Trophoblast cell (in vitro differentiated cells and primary cell): Measurements from ENCODE around the gene STK16.

Experiments used
- DNase-seq, 2 donors: peaks; one replicate each; pipeline ENCODE4 v3.0.0-alpha.2; 2016
- H2AFZ ChIP-seq: 2 replicates; pipeline ENCODE4 v1.6.1; 2013; ENCODE audit warnings: low read length, moderate library complexity, mild to moderate bottlenecking; ENCODE audit not compliant: insufficient read depth, poor library complexity
- H2AK5ac ChIP-seq: 2 replicates; pipeline ENCODE4 v1.6.1; 2013; ENCODE audit warnings: mild to moderate bottlenecking, low read length
- H2BK120ac ChIP-seq: 2 replicates; pipeline ENCODE4 v1.6.1; 2013; ENCODE audit warnings: low read length, mild to moderate bottlenecking, moderate library complexity; ENCODE audit not compliant: insufficient read depth, poor library complexity
- H2BK12ac ChIP-seq: 2 replicates; pipeline ENCODE4 v1.6.1; 2013; ENCODE audit warnings: mild to moderate bottlenecking, low read length, moderate library complexity
- H2BK5ac ChIP-seq: 2 replicates; pipeline ENCODE4 v1.6.1; 2013; ENCODE audit warnings: low read length, low read depth, moderate library complexity, mild to moderate bottlenecking; ENCODE audit not compliant: poor library complexity
- H3K14ac ChIP-seq: 2 replicates; pipeline ENCODE4 v1.6.1; 2013; ENCODE audit warnings: mild to moderate bottlenecking, low read length
- H3K18ac ChIP-seq: 2 replicates; pipeline ENCODE4 v1.6.1; 2013; ENCODE audit warnings: mild to moderate bottlenecking, low read length
- H3K23ac ChIP-seq: 2 replicates; pipeline ENCODE4 v1.6.1; 2013; ENCODE audit warnings: low read length
- H3K27ac ChIP-seq: 2 replicates; pipeline ENCODE4 v1.5.1; 2013; ENCODE audit warnings: low read depth, mild to moderate bottlenecking, inconsistent platforms, low read length, moderate library complexity
- H3K27me3 ChIP-seq: 2 replicates; pipeline ENCODE4 v1.6.1; 2013; ENCODE audit warnings: inconsistent platforms, mild to moderate bottlenecking, low read length, moderate library complexity; ENCODE audit not compliant: insufficient read depth
- H3K36me3 ChIP-seq, 2 experiments: 1 replicate in 1 of 2; 2 replicates in 1 of 2; pipeline ENCODE4 v1.6.1; 2013; ENCODE audit warnings: low read length in 2 of 2, mild to moderate bottlenecking in 2 of 2, moderate library complexity in 1 of 2; ENCODE audit not compliant: insufficient read depth in 2 of 2, control insufficient read depth in 1 of 2
- H3K4ac ChIP-seq: 2 replicates; pipeline ENCODE4 v1.6.1; 2013; ENCODE audit warnings: low read depth, mild to moderate bottlenecking, low read length, moderate library complexity
- H3K4me1 ChIP-seq, 2 experiments: 1 replicate in 1 of 2; 2 replicates in 1 of 2; pipeline ENCODE4 v1.6.1; 2013; ENCODE audit warnings: low read length in 2 of 2, mild to moderate bottlenecking in 2 of 2, moderate library complexity in 1 of 2; ENCODE audit not compliant: insufficient read depth in 2 of 2, control insufficient read depth in 1 of 2
- H3K4me2 ChIP-seq: 2 replicates; pipeline ENCODE4 v1.6.1; 2013; ENCODE audit warnings: inconsistent platforms, mild to moderate bottlenecking, low read length, moderate library complexity
- H3K4me3 ChIP-seq: 2 replicates; pipeline ENCODE4 v1.5.1; 2013; ENCODE audit warnings: mild to moderate bottlenecking, low read depth, low read length, inconsistent platforms
- H3K79me1 ChIP-seq: one replicate; pipeline ENCODE4 v1.6.1; 2013; ENCODE audit warnings: low read length
- H3K79me2 ChIP-seq: 2 replicates; pipeline ENCODE4 v1.6.1; 2013; ENCODE audit warnings: low read length, mild to moderate bottlenecking; ENCODE audit not compliant: control insufficient read depth, insufficient read depth, poor library complexity
- H3K9ac ChIP-seq: 2 replicates; pipeline ENCODE4 v1.6.1; 2013; ENCODE audit warnings: mild to moderate bottlenecking, low read length
- H3K9me3 ChIP-seq: 2 replicates; pipeline ENCODE4 v1.6.1; 2013; ENCODE audit warnings: low read depth, mild to moderate bottlenecking, control low read depth, inconsistent platforms, low read length; ENCODE audit not compliant: insufficient read depth
- H4K12ac ChIP-seq: 2 replicates; pipeline ENCODE4 v1.6.1; 2013; ENCODE audit warnings: low read depth, mild to moderate bottlenecking, low read length, moderate library complexity
- H4K8ac ChIP-seq: 2 replicates; pipeline ENCODE4 v1.6.1; 2013; ENCODE audit warnings: low read depth, mild to moderate bottlenecking, low read length, moderate library complexity
- H4K91ac ChIP-seq: one replicate; pipeline ENCODE4 v1.6.1; 2013; ENCODE audit warnings: low read depth, mild to moderate bottlenecking, low read length, moderate library complexity
- WGBS: extraction: QIAGEN DNeasy Blood & Tissue Kit; methylation state at CpG from one replicate; pipeline ENCODE4 v1.1.7; 2013; ENCODE audit warnings: missing lambda C conversion rate; ENCODE audit not compliant: insufficient read length, insufficient coverage; ENCODE audit errors: extremely low coverage; 5-methylcytosine and 5-hydroxymethylcytosine counted together

Gene STK16

DNA sequence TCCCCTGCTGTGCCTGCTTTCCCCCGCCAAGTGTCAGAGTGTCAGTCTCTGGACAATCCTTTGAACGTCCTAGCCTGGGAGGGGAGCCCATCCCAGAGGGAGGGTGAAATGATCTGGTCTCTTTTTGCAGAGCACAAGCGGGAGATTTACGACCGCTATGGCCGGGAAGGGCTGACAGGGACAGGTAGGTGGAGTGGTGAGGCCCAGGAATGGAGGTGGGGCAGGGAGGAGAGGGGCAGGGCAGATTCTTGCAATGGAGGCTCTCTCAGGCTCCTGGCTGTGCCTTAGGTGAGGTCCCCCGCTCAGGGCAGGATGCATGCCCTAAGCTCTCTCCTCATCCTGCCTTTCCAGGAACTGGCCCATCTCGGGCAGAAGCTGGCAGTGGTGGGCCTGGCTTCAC is 36.3 kb downstream of the STK16 start:
- no peak overlapping the region for H2AK5ac ChIP-seq
- no peaks in the 10 kb centered on the region for H3K9me3 ChIP-seq
- H3K9ac ChIP-seq = no peak overlapping the region
- H3K18ac ChIP-seq = no peak overlapping the region
- H2BK5ac ChIP-seq = no peak overlapping the region
- no peak overlapping the region for H3K4me3 ChIP-seq
- H4K12ac ChIP-seq = no peak overlapping the region
- H2BK120ac ChIP-seq = no peak overlapping the region
- peaks cover 17 to 23% of the 10 kb centered on the region in 2 experiments for H3K4me1 ChIP-seq
- H3K23ac ChIP-seq = no peak overlapping the region
- no peak for DNase-seq
- no peak overlapping the region for H2AFZ ChIP-seq
- H4K91ac ChIP-seq = no peak overlapping the region
- H3K79me2 ChIP-seq = peaks cover 8% of the 10 kb centered on the region
- H3K4ac ChIP-seq = no peak overlapping the region
- no peak overlapping the region for H3K4me2 ChIP-seq
- no peak overlapping the region for H3K14ac ChIP-seq
- H2BK12ac ChIP-seq = no peak overlapping the region
- peaks cover 21% of the 10 kb centered on the region for H3K79me1 ChIP-seq
- H3K27ac ChIP-seq = no peak overlapping the region
- no peaks in the 10 kb centered on the region for H3K27me3 ChIP-seq
- no peak overlapping the region for H4K8ac ChIP-seq
- peaks cover 40 to 49% of the 10 kb centered on the region in 2 experiments for H3K36me3 ChIP-seq
- WGBS = no CpG with 5 or more reads among the region's 8 CpGs

DNA sequence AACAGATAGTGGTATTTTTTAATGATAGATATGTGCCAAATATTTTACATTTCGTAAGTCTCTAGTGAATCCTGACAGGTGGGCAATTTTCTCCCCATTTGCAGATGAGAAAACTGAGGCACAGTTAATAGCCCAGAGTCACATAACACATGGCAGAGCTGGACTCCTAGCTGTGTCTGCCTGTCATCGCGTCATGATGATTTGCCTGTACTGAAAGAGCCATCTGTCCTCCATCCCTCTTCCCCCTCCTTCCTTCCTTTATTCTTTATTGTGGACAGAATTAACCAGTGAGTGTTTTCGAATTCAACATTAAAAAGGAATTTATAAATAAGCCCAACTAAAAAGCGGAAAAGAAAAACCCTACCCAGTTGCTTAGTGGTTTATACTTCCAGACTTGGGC is 37.1 kb downstream of the STK16 start:
- Histone ChIP-seq H3K4me2 (no peak overlapping the region), H3K4ac (no peak overlapping the region)

DNA sequence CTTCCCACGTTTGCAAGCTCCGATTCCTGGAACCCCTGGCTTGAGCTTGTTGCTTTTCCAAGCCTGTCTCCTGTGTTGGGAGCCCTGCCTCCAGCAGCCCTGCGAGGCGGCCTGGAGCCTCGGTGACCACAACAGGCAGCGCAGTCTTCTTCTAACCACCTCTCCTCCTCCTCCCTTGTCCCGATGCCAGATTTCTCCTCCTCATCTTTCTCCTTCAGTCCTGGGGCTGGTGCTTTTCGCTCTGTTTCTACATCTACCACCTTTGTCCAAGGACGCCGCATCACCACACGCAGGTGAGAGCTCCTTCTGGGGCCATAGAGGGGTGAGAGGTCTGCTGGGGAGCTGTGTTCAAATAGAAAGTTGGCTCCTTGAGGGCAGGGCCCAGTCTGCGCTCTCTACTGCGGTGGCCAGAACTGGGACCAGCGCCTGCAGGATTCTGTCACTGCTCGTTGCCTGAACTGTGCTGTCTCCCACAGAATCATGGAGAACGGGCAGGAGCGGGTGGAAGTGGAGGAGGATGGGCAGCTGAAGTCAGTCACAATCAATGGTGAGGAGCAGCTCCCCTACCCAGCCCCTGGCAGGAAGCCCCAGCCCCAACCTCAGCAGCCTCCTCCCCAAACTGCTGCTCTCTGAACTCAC is 37.8 kb downstream of the STK16 start:
- peaks cover 40 to 50% of the 10 kb centered on the region in 2 experiments for H3K36me3 ChIP-seq
- no peak overlapping the region for H2BK12ac ChIP-seq
- H3K4ac ChIP-seq = no peak overlapping the region
- H4K91ac ChIP-seq = no peak overlapping the region
- H3K4me1 ChIP-seq = peaks cover 21 to 30% of the 10 kb centered on the region in 2 experiments
- H3K79me1 ChIP-seq = peaks cover 23% of the 10 kb centered on the region
- no CpG with 5 or more reads among the region's 17 CpGs for WGBS
- no peak overlapping the region for H3K4me3 ChIP-seq
- no peak overlapping the region for H2AK5ac ChIP-seq
- no peak overlapping the region for H4K12ac ChIP-seq
- H2AFZ ChIP-seq = no peak overlapping the region
- no peak overlapping the region for H3K23ac ChIP-seq
- no peak overlapping the region for H3K4me2 ChIP-seq
- H2BK5ac ChIP-seq = no peak overlapping the region
- no peak for DNase-seq
- no peaks in the 10 kb centered on the region for H3K27me3 ChIP-seq
- no peaks in the 10 kb centered on the region for H3K9me3 ChIP-seq
- H4K8ac ChIP-seq = no peak overlapping the region
- H3K27ac ChIP-seq = no peak overlapping the region
- peaks cover 8% of the 10 kb centered on the region for H3K79me2 ChIP-seq
- H3K18ac ChIP-seq = no peak overlapping the region
- H2BK120ac ChIP-seq = no peak overlapping the region
- no peak overlapping the region for H3K14ac ChIP-seq
- H3K9ac ChIP-seq = no peak overlapping the region

More for the DNA sequence above, 37.1 kb downstream of the STK16 start:
- H3K14ac ChIP-seq = no peak overlapping the region
- DNase-seq = no peak
- no peak overlapping the region for H2AK5ac ChIP-seq
- no peak overlapping the region for H3K9ac ChIP-seq
- H3K23ac ChIP-seq = no peak overlapping the region
- peaks cover 8% of the 10 kb centered on the region for H3K79me2 ChIP-seq
- H3K4me1 ChIP-seq = peaks cover 21 to 28% of the 10 kb centered on the region in 2 experiments
- peaks cover 24% of the 10 kb centered on the region for H3K79me1 ChIP-seq
- H2BK12ac ChIP-seq = no peak overlapping the region
- H3K27me3 ChIP-seq = no peaks in the 10 kb centered on the region
- H2AFZ ChIP-seq = no peak overlapping the region
- H3K27ac ChIP-seq = no peak overlapping the region
- H4K12ac ChIP-seq = no peak overlapping the region
- no peak overlapping the region for H3K18ac ChIP-seq
- no CpG with 5 or more reads among the region's 5 CpGs for WGBS
- no peak overlapping the region for H4K8ac ChIP-seq
- no peak overlapping the region for H4K91ac ChIP-seq
- H2BK5ac ChIP-seq = no peak overlapping the region
- H3K9me3 ChIP-seq = no peaks in the 10 kb centered on the region
- H3K36me3 ChIP-seq = peaks cover 40 to 50% of the 10 kb centered on the region in 2 experiments
- no peak overlapping the region for H3K4me3 ChIP-seq
- no peak overlapping the region for H2BK120ac ChIP-seq

DNA sequence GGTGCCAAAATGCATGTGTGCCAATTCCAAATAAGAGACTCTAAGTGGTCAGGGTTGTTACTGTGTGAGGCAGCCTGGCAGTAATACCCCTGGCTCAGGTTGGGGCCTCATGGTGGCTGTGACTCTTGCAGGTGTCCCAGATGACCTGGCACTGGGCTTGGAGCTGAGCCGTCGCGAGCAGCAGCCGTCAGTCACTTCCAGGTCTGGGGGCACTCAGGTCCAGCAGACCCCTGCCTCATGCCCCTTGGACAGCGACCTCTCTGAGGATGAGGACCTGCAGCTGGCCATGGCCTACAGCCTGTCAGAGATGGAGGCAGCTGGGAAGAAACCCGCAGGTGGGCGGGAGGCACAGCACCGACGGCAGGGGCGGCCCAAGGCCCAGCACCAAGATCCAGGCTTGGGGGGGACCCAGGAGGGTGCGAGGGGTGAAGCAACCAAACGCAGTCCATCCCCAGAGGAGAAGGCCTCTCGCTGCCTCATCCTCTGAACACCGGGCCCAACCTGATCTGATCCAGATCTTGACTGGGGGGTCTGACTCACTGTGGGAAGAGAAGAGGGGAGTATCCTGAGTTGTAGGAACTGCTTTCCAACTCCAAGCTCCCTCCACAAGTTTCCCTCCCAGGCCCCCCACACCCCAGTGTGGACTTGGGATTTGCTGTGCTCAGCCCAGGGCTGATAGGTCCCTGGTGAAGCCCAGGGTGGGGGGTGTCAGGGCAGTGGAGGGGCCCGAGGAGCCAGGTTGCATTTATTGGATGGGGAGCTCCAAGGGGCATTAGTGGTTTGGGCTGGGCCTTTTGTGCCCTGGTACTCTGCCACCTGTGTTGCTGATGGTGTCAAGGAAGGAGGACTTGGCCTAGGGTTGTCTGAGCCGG is 39.5 kb downstream of the STK16 start:
- no peak overlapping the region for H4K12ac ChIP-seq
- H3K4ac ChIP-seq = no peak overlapping the region
- no peak overlapping the region for H3K27ac ChIP-seq
- H3K79me2 ChIP-seq = peaks cover 4% of the 10 kb centered on the region
- no peak overlapping the region for H2BK12ac ChIP-seq
- H2BK120ac ChIP-seq = no peak overlapping the region
- H3K36me3 ChIP-seq = peaks cover 40 to 50% of the 10 kb centered on the region in 2 experiments
- H4K8ac ChIP-seq = no peak overlapping the region
- H3K27me3 ChIP-seq = no peaks in the 10 kb centered on the region
- peaks cover 19 to 26% of the 10 kb centered on the region in 2 experiments for H3K4me1 ChIP-seq
- no peak overlapping the region for H3K23ac ChIP-seq
- no peak for DNase-seq
- no peak overlapping the region for H3K14ac ChIP-seq
- H2AK5ac ChIP-seq = no peak overlapping the region
- no peak overlapping the region for H3K18ac ChIP-seq
- H3K9ac ChIP-seq = no peak overlapping the region
- H2AFZ ChIP-seq = no peak overlapping the region
- WGBS = no CpG with 5 or more reads among the region's 16 CpGs
- H2BK5ac ChIP-seq = no peak overlapping the region
- H3K4me2 ChIP-seq = no peak overlapping the region
- H4K91ac ChIP-seq = no peak overlapping the region
- H3K9me3 ChIP-seq = no peaks in the 10 kb centered on the region
- no peak overlapping the region for H3K4me3 ChIP-seq
- peaks cover 12% of the 10 kb centered on the region for H3K79me1 ChIP-seq
